ENCODE measurements around the gene TFPI2. TPM values are rescaled to one million over a fixed set of nuclear protein-coding genes. Genes with fewer than 3 reads are reported as not detected.

The TFPI2 gene
- total RNA-seq, 2 experiments from 2014 or later: not detected

DNA sequence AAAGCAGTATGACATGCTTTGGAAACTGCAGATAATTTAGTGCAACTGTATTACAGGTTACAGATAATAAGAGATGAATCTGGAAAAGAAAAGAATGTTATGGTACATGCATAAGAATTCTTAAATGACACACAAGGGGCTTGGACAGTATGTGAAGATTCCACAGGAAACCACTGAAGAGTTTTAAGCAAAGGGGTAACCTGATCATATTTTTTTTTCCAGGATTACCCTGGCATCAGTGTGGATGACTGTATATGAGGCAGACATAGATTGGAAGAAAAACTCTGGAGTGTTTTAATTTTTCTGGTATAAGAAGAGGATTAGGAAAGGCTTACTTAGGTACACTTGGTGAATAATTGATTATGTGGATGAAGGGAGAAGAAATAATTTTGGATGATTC lies 8.1 kb downstream of the TFPI2 start:
- no peaks in the 10 kb centered on the region for H3K36me3 ChIP-seq (ENCODE audit: insufficient read depth, low read length)
- no peaks in the 10 kb centered on the region for H3K27me3 ChIP-seq (ENCODE audit: control insufficient read depth in 1 of 2, insufficient read depth in 2 of 2, low read length in 2 of 2)
- Mint-ChIP-seq H3K27ac (no peak overlapping the region), H3K4me1 (ENCODE audit: low read depth) (no peaks in the 10 kb centered on the region), H3K36me3 (ENCODE audit: low read depth) (no peaks in the 10 kb centered on the region), H3K9me3 (peaks cover 4% of the 10 kb centered on the region), H3K4me3 (no peak overlapping the region), H3K27me3 (peaks cover under 1% of the 10 kb centered on the region)
- TF ChIP-seq, protein P1, sequence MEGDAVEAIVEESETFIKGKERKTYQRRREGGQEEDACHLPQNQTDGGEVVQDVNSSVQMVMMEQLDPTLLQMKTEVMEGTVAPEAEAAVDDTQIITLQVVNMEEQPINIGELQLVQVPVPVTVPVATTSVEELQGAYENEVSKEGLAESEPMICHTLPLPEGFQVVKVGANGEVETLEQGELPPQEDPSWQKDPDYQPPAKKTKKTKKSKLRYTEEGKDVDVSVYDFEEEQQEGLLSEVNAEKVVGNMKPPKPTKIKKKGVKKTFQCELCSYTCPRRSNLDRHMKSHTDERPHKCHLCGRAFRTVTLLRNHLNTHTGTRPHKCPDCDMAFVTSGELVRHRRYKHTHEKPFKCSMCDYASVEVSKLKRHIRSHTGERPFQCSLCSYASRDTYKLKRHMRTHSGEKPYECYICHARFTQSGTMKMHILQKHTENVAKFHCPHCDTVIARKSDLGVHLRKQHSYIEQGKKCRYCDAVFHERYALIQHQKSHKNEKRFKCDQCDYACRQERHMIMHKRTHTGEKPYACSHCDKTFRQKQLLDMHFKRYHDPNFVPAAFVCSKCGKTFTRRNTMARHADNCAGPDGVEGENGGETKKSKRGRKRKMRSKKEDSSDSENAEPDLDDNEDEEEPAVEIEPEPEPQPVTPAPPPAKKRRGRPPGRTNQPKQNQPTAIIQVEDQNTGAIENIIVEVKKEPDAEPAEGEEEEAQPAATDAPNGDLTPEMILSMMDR (IDR thresholded peaks at IDR 0.05): no peak
- H3K27ac ChIP-seq (ENCODE audit: low read depth in 1 of 2, low read length in 2 of 2): no peak overlapping the region
- intact Hi-C loops (cut with DNase I, micrococcal nuclease): no loop called here
- no peaks in the 10 kb centered on the region for H3K4me1 ChIP-seq (ENCODE audit: insufficient read depth, low read length)
- H3K4me3 ChIP-seq (ENCODE audit: low read length): no peak overlapping the region
- CTCF ChIA-PET: no interaction called here
- ATAC-seq (ENCODE audit: poor library complexity): no peak
- no peaks in the 10 kb centered on the region for H3K9me3 ChIP-seq (ENCODE audit: control insufficient read depth in 1 of 2, insufficient read depth in 1 of 2, low read length in 2 of 2)
- POLR2A ChIA-PET: no interaction called here
- DNase-seq: no peak

- Histone ChIP-seq H3K27ac (ENCODE audit: low read depth in 1 of 2, low read length in 2 of 2) (no peak overlapping the region), H3K4me3 (ENCODE audit: low read length) (no peak overlapping the region), H3K27me3 (ENCODE audit: control insufficient read depth in 1 of 2, insufficient read depth in 2 of 2, low read length in 2 of 2) (no peaks in the 10 kb centered on the region), H3K9me3 (ENCODE audit: control insufficient read depth in 1 of 2, insufficient read depth in 1 of 2, low read length in 2 of 2) (no peaks in the 10 kb centered on the region), H3K36me3 (ENCODE audit: insufficient read depth, low read length) (no peaks in the 10 kb centered on the region), H3K4me1 (ENCODE audit: insufficient read depth, low read length) (no peaks in the 10 kb centered on the region)
- DNase-seq: no peak
- Mint-ChIP-seq H3K27me3 (no peaks in the 10 kb centered on the region), H3K27ac (no peak overlapping the region), H3K9me3 (peaks cover 4% of the 10 kb centered on the region), H3K4me3 (no peak overlapping the region), H3K36me3 (ENCODE audit: low read depth) (no peaks in the 10 kb centered on the region), H3K4me1 (ENCODE audit: low read depth) (no peaks in the 10 kb centered on the region)
- intact Hi-C loops (cut with DNase I, micrococcal nuclease): no loop called here
- ChIA-PET CTCF (no interaction called here), POLR2A (no interaction called here)
- TF ChIP-seq, protein P1 (IDR thresholded peaks at IDR 0.05): no peak
- no peak for ATAC-seq (ENCODE audit: poor library complexity)
Observed at GRCh38 chr7:93879356-93879755, 11.2 kb downstream of the TFPI2 start.

DNA sequence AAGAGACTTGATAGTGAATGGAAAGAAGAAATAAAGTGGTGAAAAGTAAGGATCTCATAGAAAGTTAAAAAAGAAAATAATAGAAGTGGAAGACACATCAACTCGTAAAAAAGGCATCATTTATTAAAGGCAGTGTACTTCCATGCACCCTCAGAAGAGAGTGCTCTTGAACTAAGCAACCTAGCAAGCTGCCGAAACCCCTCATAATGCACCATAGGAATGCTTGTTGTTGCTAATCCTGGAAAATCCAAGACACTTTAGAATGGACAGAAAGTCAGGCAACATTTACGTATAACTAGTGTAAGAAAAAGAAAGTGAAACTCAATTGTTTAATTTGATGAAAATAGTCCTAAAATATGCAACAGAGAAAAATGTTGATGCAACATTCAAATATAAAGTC lies 12.8 kb downstream of the TFPI2 start:
- no peak for ATAC-seq (ENCODE audit: poor library complexity)
- no peaks in the 10 kb centered on the region for H3K4me1 Mint-ChIP-seq (ENCODE audit: low read depth)
- Histone ChIP-seq H3K36me3 (ENCODE audit: insufficient read depth, low read length) (no peaks in the 10 kb centered on the region), H3K4me3 (ENCODE audit: low read length) (no peak overlapping the region), H3K27ac (ENCODE audit: low read depth in 1 of 2, low read length in 2 of 2) (no peak overlapping the region), H3K27me3 (ENCODE audit: control insufficient read depth in 1 of 2, insufficient read depth in 2 of 2, low read length in 2 of 2) (no peaks in the 10 kb centered on the region), H3K4me1 (ENCODE audit: insufficient read depth, low read length) (no peaks in the 10 kb centered on the region), H3K9me3 (ENCODE audit: control insufficient read depth in 1 of 2, insufficient read depth in 1 of 2, low read length in 2 of 2) (no peaks in the 10 kb centered on the region)
- H3K9me3 Mint-ChIP-seq: peaks cover 4% of the 10 kb centered on the region
- TF ChIP-seq, protein P1 (IDR thresholded peaks at IDR 0.05): no peak
- DNase-seq: no peak
- no peak overlapping the region for H3K27ac Mint-ChIP-seq
- intact Hi-C loops (cut with DNase I, micrococcal nuclease): no loop called here
- no peaks in the 10 kb centered on the region for H3K27me3 Mint-ChIP-seq
- no peak overlapping the region for H3K4me3 Mint-ChIP-seq
- POLR2A ChIA-PET: no interaction called here
- CTCF ChIA-PET: no interaction called here
- H3K36me3 Mint-ChIP-seq (ENCODE audit: low read depth): no peaks in the 10 kb centered on the region

Data from CD4-positive, alpha-beta T cell (primary cell).